Measurements from ENCODE around the gene P2RY13. TPM values are rescaled to one million over a fixed set of nuclear protein-coding genes. Genes with fewer than 3 reads are reported as not detected.

The P2RY13 gene
- total RNA-seq, 2 experiments from 2014 or later: not detected

Other genes starting within 250 kb of the P2RY13 start
- under 1 TPM; 0.36 to 0.68 TPM for gene MED12L, start 243.9 kb downstream of the P2RY13 start, total RNA-seq
- gene GPR171, start 126.3 kb downstream of the P2RY13 start, total RNA-seq: 100 to 1,000 TPM; 142 TPM
- 1 to 10 TPM; 1.2 to 1.9 TPM for gene P2RY14, start 51.0 kb downstream of the P2RY13 start, total RNA-seq
- not detected for gene GPR87, start 12.7 kb downstream of the P2RY13 start, total RNA-seq
- not detected for gene P2RY12, start 55.2 kb upstream of the P2RY13 start, total RNA-seq
- gene IGSF10, start 131.5 kb upstream of the P2RY13 start, total RNA-seq: not detected